Measurements from ENCODE around the gene EIF4E3. TPM values are rescaled to one million over a fixed set of nuclear protein-coding genes. Genes with fewer than 3 reads are reported as not detected.

Gene EIF4E3
- polyA plus RNA-seq (ENCODE audit: insufficient read length in 10 of 10), result 10 to 100 TPM in 5 of 10 donors, 1 to 10 TPM in 5; 6.5 to 12.6 (median 9.9) TPM
- long read RNA-seq, donor 1, full-length matches to known transcripts, result 1 of 1 reads
- long read RNA-seq, donor 1, partial matches to known transcripts, result 0 of 1 reads
- long read RNA-seq, donor 1, other reads (novel, unspliced or antisense), result 0 of 1 reads
- long read RNA-seq, donor 2, full-length matches to known transcripts, result 6 of 6 reads
- long read RNA-seq, donor 2, partial matches to known transcripts, result 0 of 6 reads
- long read RNA-seq, donor 2, other reads (novel, unspliced or antisense), result 0 of 6 reads
- long read RNA-seq, donor 3, result 0 reads
- long read RNA-seq, donor 4, result 0 reads
- long read RNA-seq, donor 5, full-length matches to known transcripts, result 2 of 2 reads
- long read RNA-seq, donor 5, partial matches to known transcripts, result 0 of 2 reads
- long read RNA-seq, donor 5, other reads (novel, unspliced or antisense), result 0 of 2 reads
- long read RNA-seq, donor 6, full-length matches to known transcripts, result 5 of 5 reads
- long read RNA-seq, donor 6, partial matches to known transcripts, result 0 of 5 reads
- long read RNA-seq, donor 6, other reads (novel, unspliced or antisense), result 0 of 5 reads
- long read RNA-seq, donor 7, result 0 reads
- long read RNA-seq, donor 8, full-length matches to known transcripts, result 2 of 2 reads
- long read RNA-seq, donor 8, partial matches to known transcripts, result 0 of 2 reads
- long read RNA-seq, donor 8, other reads (novel, unspliced or antisense), result 0 of 2 reads
- long read RNA-seq, donor 9, full-length matches to known transcripts, result 1 of 1 reads
- long read RNA-seq, donor 9, partial matches to known transcripts, result 0 of 1 reads
- long read RNA-seq, donor 9, other reads (novel, unspliced or antisense), result 0 of 1 reads

DNA sequence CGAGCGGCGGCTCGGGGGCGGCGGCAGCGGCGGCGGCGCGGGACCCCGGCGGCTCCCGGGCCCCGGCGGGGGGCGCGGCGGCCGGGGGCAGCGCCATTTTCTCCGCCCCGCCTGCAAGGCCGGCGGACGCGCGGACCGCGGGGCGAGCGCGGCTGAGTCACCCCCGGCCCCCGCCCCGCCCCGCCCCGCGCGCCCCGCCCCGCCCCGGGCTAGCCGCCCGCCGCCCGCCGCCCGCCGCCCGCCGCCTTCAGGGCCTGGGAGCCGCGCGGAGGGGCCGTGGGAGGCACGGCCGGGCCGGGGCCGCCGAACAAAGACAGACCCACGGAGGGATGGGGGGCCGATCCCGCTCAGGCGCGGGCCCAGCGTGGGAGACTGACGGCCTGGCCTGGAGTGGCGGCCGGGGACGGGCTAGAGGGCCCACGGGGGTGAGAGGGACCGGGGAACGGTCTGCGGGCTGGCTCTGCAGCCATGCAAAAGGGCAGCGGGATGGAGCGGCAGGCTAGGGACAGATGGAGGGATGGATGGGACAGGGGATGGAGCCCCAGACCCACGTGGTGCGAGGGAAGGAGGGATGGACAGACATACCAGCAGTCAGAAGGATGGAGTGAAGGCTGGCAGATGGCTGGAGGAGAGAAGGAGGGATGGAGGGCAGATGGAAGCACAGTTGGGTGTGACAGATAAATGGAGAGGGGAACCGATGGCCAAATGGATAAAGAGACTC lies at the start of gene EIF4E3:
Gene EIF4E3, minus strand, starts transcription at position 132 of the 721 bp plus-strand sequence. Its CDS starts 35 bp downstream, at position 97.
- DNase-seq, result peak; percentile 22 to 66 (median 46)

DNA sequence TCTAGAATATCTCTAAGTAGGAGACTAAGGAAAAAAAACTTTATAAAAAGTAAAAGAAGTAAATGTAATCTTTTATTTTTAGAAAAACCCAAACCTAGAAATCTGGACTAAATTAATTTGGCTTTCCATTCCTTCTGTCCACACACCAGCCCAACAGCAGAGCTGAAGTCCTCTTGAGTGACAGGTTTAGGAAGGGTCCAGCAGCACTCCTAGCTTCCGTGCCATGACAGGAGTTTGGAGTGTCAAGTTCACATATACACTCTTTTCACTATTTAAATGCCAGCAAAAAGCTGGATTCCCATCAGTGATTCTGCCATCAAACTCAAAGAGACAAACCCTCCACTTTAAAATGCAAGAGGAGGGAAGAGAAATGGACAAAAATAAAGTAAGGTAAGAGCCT lies 46.7 kb upstream of the EIF4E3 start:
- no peak for DNase-seq

DNA sequence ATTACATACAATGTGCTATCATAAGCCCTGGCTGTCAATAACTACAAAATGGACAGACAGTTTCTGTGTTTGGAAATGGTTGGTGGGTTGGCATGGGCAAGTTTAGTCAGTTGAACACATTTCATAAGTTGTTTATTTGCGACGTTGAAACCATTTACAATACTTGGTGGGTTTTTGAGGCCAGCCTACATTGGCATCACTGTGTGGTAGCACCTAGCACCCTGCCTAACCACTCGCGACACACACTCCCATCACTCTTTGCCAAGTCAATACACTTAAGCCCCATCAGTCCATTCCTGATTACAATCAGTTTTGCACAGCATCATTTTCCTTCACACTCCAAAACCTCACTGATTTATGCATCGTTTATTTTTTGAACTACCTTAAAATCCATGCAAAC lies 45.9 kb upstream of the EIF4E3 start:
- no peak for DNase-seq

DNA sequence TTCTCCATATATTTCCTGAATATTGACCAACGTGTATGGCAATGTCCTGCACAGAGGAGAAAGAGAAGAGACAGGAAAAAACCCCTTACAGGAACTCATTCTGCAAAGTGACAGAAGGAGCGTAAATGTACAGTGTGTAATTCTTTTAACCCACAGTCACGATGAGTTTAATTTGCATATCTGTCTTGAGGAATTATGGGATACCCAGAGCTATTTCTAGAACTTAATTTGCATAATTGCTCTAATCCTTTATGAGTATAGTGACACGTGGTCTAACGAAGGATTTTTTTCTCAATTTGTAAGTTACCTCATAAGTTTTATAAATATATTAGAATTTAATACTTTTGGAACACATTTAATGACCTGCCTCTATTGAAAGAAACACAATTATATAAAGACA lies 38.2 kb upstream of the EIF4E3 start:
- DNase-seq, result no peak

DNA sequence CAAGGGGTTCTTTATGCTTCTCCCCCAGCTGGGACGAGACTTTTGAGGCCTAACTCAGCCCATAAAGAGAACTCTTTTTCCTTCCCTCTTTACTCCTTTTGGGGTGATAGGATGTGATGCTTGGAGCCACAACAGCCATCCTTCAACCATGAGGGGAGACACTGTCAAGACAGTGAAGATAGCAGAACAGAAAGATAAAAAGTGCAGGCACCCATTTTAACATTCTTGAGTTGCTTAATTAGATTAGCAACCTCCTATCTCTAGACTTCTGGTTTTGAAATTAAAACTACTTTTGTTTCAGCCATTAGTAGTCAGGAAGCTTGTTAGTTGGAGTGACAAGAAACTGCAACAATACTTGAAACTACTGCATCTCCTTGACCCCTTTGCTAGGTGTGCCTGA lies 34.9 kb upstream of the EIF4E3 start:
- no peak for DNase-seq

DNA sequence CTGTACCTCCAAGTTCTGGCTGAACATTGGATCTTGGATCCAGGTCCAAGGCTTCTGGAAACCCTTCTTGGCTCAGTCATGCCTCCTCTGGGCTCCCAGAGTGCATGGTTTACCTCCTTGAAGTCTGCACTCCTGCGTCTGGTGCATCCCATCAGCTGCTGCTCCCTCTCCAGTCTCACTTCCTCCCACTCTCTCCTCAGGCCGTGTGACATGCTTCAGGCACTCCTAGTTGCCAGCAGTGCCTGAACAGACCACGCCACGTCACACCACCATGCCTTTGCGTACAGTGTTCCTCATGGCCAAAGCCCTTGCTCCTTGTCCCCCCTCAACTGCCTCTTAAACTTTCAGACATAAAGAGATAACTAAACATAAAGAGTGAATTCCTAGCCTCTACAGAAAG lies 34.2 kb upstream of the EIF4E3 start:
- no peak for DNase-seq

DNA sequence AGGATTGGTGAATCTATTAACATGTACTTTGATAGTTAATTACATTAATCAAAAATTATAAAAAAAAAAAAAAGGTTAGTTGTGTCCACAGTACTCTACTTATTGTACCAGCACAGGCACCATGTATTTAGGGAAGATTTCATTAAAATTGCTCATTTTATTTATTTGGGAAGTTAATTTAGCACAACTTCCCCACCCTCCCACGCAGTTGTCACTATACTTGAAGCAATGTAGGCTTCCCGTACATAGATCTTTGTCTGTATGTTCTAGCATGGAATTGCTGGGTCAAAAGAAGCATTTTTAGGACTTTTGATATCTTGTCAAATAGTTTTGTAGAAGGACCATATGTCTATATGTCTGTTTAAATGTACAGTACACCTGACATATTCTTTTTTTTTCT lies 32.9 kb upstream of the EIF4E3 start:
- DNase-seq, result no peak

DNA sequence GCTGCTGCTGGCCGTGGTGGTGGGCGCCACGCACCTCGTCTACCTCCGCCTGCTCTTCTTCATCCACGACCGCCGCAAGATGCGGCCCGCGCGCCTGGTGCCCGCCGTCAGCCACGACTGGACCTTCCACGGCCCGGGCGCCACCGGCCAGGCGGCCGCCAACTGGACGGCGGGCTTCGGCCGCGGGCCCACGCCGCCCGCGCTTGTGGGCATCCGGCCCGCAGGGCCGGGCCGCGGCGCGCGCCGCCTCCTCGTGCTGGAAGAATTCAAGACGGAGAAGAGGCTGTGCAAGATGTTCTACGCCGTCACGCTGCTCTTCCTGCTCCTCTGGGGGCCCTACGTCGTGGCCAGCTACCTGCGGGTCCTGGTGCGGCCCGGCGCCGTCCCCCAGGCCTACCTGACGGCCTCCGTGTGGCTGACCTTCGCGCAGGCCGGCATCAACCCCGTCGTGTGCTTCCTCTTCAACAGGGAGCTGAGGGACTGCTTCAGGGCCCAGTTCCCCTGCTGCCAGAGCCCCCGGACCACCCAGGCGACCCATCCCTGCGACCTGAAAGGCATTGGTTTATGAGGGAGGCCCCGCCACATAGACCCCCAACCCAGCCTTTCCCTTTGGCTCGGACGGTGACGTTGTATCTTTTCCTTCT lies 29.5 kb upstream of the EIF4E3 start:
- DNase-seq, result peak in 1 of 3 donors; percentile 22

DNA sequence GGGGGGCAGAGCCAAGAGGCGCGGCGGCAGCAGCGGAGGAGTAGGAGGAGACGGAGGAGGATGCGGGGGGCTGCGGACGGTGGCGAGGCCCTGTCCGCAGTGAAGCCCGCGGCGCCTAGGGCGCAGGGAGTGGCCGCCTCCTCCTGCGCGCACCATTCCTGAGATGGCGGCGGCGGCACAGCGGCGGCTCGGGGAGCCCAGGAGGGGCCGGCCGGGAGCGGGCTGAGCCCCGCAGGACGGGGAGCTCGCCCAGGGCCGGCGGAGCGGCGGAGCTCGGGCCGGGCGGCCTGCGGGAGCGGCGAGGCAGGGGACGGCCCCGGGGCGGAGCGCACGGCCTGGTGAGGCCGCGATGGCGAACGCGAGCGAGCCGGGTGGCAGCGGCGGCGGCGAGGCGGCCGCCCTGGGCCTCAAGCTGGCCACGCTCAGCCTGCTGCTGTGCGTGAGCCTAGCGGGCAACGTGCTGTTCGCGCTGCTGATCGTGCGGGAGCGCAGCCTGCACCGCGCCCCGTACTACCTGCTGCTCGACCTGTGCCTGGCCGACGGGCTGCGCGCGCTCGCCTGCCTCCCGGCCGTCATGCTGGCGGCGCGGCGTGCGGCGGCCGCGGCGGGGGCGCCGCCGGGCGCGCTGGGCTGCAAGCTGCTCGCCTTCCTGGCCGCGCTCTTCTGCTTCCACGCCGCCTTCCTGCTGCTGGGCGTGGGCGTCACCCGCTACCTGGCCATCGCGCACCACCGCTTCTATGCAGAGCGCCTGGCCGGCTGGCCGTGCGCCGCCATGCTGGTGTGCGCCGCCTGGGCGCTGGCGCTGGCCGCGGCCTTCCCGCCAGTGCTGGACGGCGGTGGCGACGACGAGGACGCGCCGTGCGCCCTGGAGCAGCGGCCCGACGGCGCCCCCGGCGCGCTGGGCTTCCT lies 28.8 kb upstream of the EIF4E3 start, which contains the start of gene GPR27:
Gene GPR27, plus strand, starts transcription at position 155 of the 909 bp plus-strand sequence. Its CDS starts 195 bp downstream, at position 350.
- DNase-seq, result peak; percentile 18 to 89 (median 44)

DNA sequence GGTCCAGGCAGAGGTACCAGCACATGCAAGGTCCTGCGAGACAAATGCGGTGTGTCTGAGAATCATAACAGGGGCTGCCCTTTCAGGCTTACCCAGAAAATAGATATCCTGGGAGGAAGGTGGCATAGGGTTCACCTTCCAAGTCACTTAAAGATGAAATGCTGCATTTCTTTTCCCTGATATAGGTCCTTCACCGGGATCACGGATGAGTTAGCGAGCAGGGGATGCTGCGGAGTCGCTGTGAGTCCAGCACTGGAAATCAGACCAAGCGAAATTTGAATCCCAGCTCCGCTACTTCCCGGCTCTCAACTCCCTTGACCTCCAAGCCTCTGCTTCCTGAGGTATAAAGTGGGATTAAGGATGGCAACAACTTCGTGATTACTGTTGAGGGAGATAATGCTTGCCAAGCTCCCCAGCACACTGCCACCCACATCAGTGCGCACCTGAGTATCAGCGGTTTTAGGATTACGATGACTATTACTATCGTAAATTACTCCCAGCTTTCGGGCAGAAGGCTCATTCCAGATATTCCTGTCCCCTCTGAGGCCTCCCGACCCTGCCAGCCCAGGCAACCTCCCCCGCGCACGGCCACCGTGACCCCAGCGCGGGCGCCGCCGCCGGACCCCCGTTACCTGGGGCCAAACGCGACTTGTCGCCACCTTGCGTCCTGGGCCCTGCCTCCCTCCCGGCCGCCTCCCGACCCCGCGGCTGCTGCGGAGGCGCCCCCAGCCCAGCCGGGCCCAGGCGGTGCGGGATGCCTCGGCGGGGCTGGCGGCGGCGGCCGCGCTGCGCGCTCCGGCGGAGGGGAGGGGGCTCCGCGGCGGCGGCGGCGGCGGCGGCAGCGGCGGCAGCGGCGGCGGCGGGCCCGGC lies 27.9 kb upstream of the EIF4E3 start:
- peak in 1 of 3 donors; percentile 48 for DNase-seq

DNA sequence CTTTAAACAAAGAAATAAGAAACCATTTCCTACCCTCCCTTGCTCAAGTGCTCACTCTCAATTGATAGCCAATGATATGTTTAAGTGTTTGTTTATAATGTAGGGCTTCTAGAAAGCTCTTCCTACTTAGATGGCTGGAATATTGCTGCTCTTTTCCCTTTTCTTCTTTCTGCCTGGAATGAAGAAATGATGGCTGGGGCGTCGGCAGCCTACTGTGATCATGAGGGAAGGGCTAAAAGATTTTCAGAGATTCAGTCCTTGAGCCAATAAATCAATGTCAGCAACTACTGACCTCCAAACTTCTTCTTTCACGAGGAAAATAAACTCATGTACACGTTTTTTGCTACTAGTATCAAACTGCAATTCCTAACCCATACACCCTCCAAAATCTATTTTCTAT lies 26.4 kb upstream of the EIF4E3 start:
- DNase-seq, result no peak

DNA sequence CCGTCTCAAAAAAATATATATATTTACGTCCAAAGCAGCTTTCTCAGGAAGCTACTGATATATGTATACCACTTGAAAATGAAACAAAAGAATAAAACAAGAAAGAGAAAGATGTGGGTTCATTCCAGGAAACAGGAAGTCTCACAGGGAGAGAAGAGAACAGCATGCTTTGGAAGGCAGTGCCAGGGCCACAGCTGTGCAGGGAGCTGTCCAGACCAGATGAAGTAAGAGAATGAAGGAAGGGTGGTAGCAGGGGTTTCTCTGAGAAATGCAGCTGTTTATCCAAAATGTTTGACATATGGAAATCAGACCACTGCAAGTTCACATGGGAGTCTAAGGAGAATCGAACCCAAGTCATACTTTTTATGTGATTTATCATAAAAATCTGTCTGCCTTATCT lies 19.5 kb upstream of the EIF4E3 start:
- no peak for DNase-seq

DNA sequence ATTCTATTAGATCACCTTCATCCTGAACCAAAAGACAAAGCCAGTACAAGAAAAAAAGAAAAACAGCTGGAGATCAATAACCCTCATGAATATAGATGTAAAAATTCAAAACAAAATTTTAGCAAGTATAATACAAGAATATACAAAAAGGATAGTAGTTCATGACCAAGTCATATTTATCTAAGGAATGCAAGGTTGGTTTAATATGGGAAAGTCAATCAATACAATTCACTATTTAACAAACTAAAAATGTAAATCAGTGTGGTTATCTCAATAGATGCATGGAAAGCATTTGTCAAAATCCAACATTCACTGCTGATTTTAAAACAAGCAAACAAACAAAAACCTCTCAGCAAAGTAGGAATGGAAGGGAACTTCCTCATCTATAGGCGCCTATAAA lies 17.4 kb upstream of the EIF4E3 start:
- DNase-seq, result no peak

DNA sequence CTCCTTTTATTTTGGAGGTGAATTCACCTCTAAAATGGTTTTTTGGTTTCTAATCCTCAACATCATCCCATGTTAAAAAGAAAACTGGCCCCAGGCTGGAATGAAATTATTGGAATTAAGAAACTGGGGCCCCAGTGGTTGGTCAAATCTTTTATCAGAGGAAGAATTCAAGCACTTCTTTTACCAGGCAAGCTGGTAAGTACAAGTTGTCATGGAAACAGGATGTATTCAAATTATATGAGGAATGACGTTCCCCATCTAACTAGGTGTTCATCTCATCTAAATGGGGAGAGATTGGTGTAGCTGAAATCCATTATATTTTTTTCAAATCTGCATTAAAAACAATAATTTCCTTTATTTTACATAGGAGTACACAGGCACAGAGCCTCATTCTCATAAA lies 9.7 kb upstream of the EIF4E3 start:
- DNase-seq, result no peak

DNA sequence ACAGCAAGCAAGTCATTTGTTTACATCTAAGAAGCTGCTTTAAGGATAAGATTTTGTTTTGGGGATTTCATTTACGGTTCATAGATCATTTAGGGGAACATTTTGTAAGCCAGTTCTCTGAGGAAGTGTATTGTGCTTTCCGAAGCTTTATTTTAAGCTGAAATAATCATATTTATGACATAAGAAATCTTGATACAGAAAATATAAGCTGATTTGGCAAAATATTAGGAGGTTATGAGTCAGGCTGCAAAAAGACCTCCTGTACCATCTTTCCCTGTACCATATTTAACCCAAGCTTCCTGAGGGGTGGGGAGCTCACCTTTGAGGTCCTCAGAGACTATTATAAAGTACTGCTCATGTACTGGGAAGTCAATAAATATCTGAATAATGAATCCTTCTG lies 8.1 kb upstream of the EIF4E3 start:
- DNase-seq, result no peak

DNA sequence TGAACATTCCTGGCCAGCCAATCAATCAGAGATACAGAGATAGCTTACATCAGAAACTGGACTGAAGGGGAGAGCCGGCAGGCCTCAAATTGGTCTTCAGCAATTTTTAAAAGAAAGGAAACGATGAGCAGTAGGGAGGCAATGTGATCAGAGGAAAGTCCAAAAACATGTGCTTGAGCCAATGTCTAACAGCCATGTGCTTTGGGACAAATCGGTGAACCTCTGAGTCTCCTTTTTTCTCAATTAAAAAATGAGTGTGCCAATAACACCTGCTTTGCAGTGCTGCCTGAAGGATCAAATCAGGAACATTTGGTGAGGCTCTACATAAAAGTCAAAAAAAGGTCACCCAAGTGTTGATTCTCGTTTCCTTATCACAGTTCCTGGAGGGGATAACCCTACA lies 7.4 kb upstream of the EIF4E3 start:
- no peak for DNase-seq

DNA sequence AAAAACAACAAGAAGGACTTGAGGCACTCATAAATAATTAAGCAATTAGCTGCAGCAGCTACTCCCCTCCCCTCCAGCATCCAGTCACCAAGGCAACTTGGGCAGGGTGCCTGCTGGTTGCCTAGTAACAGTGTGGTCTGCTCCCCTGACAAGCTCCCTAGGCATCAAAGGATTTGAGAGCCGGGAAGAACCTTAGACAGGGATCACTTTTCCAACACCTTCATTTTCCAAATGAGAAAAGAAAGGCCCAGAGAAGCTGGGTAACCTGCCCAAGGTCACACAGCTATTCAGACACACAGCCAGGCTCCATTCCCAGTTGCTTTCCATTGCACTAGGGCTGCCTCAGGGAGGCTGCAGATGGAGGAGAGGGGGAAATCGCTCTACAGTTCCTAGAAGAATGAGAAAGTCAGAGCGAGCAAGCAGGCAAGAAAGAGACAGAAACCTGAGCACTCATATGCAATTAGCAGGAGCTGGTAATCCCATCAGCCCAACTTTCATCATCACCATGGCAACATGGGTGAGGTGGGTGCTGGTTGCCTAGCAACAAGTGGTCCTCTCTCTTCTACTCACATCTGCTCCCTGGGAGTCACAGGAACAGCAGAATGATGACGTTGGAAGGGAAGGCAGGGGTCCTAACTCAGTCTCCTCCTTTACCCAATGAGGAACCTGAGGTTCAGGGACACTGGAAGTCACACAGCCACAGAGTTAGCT lies 3.6 kb upstream of the EIF4E3 start:
- DNase-seq, result no peak

DNA sequence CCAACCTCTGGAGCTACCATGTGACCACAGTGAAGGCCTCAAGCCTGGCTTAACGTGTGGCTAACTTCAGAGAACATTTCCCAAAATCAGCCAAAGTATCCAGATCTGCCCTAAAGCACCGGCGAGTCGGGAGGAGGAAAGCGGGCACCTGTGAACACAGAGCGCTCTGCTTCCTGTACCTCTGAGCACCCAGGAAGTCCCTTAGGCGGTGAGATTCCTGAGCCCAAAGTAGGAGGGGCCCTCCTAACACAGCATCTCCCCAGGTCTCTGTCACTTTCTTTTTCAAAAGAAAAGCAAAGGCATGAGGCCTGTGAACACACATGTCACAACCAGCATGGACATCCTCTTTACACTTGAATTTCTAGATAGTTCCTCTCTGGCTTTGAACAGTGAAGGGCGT lies 944 bp upstream of the EIF4E3 start:
- no peak for DNase-seq
